Activated CD4-positive, alpha-beta T cell treated with anti-CD3 and anti-CD28 coated beads, Interleukin-2, amount 50 U/mL, for 48 hours (primary cell): ENCODE measurements around the gene XRCC3.
"Not testable (repeated sequence)": the region's sequence is repeated elsewhere in the genome, so short reads cannot be mapped to it uniquely, and the experiment has no call there.

Experiments used
- DNase-seq, 2 experiments: peaks; one replicate each; pipeline ENCODE4 v3.0.0-alpha.2; 2020

XRCC3 gene

GRCh38 chr14:103692159-103692558 lies 23.1 kb downstream of the XRCC3 start:
- DNase-seq: no peak

DNA sequence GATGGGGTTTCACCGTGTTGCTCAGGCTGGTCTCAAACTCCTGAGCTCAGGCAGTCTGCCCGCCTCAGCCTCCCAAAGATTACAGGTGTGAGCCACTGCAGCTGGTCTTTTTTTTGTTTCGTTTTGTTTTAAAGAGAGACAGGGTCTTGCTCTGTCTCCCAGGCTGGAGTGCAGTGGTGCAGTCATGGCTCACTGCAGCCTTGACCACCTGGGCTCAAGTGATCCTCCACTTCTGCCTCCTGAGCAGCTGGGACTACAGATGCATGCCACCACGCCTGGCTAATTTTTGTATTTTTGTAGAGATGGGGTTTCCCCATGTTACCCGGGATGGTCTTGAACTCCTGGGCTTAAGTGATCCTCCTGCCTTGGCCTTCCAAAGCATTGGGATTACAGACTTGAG lies 23.6 kb downstream of the XRCC3 start:
- DNase-seq: not testable (repeated sequence)

DNA sequence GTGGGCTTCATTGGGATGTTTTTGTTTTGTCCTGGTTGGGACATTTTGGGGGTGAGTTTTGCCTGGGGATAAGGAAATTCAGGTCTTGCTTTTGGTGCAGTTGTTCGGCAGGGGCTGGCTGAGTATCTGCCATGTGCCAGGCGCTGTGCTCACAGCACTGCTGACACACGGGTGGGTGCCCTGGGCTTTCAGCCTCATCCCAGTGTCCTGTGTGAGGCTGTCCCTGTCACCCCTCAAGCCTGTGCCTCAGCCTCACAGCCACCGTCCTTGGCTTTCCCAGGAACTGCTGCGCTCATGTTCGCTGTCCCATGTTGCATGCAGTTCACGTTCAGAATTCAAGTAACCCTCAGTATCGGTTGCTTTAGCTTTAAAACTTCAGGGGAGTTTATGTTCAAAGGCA lies 24.9 kb downstream of the XRCC3 start:
- DNase-seq: no peak

- no peak for DNase-seq
Observed at GRCh38 chr14:103688906-103689902, 26.0 kb downstream of the XRCC3 start.

GRCh38 chr14:103688441-103688840 lies 26.8 kb downstream of the XRCC3 start:
- no peak for DNase-seq

- DNase-seq: no peak
Observed at GRCh38 chr14:103687712-103688111, 27.5 kb downstream of the XRCC3 start.

GRCh38 chr14:103686831-103687485 lies 28.3 kb downstream of the XRCC3 start:
- no peak for DNase-seq

DNA sequence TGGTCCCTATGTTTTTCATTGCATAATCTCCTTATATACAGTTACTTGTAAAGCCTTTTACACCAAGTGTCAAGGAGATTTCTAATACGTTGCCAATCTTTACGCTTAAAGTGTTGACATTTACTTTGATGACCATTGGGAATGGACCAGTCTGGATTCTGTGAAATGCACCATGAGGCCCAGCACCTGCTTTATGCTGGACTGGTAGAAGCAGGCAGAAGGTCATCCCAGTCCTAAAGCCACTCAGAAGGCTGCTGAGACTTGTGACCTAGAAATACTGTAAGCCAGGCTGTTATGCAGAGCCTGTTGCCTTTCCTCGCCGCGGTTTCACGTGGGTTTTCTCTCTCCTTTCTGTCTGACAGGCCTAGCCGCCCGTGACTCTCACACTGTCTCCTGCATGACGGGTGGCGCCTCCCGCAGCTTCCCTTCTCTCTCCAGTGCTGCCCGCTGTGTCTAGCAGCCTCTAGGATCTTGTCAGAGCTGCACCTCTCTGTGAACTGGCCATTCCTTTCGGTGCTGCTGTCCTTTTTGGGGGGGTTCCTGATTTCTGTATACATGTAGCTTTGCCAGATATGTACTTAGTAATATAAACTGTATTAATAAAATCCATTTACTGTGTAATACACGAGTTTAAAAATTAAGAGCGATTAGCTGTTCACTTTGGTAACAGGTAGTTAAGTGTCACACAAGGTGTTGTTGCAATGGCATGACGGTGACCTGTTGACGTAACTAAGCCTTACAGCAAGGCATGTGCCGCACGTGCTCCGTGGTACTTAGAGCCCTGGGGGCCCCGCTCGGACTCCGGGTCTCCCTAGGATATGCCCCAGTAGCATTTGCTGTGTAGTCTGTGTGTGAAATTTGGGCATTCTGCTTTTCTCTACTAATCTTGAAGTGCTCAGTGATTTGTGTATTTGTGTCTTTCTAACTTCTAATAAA lies 29.7 kb downstream of the XRCC3 start:
- DNase-seq: no peak

DNA sequence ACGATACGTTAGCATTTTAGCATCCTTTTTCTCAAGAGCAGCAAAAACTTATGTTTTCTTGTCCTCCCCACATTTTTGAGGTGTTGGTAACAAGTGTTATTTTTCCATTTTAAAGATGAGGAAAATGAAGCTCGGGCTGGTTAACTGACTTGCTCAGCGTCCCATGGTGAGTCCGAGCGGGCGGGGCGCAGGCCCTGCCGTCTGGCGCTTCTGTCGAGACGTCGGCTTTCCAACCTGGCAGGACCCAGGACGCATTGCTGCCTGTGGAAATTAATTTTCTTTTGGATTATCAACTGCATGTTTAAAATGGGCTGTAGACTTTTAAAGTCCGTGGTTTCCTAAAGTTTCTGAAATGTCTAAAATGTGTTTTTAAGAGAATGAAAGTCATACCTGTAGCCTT lies 30.4 kb downstream of the XRCC3 start:
- no peak for DNase-seq

DNA sequence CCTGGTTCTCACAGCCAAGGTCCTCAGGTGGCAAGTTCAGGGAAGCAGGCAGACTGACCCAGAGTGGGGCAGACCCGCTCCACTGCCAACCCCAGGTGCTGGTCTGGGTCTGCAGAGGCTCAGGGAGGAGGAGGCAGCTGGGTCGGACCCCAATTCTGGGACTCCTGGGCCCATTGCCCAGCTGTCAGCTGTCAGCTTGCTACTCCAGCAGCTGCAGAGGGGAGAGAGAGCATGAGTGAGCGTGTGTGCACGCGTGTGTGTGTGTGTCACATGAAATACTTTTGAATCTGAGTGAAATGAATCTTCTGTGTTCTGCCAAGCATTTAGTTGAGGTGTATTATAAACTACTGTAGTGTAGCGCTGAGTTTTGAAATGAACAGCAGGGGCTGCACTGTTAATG lies 30.8 kb downstream of the XRCC3 start:
- no peak for DNase-seq

DNA sequence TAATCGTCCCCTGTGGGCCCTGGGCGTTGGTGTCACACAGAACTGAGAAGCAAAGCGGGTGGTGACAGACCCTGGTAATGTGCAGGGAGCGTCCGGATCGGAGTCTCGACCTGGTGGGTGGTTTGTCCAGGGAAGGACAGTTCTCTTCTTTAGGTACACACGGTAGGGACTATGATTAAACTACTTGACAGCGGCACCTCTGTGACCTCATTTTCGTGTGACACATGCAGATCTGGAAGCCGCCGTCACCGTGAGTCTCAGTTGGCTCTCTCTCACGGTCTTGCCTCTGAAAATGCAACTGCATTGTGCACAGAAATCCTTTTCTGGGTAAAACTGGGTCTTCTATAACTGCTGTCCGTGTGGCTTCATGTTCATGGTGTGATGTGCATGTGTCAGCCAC lies 32.1 kb downstream of the XRCC3 start:
- DNase-seq: no peak

DNA sequence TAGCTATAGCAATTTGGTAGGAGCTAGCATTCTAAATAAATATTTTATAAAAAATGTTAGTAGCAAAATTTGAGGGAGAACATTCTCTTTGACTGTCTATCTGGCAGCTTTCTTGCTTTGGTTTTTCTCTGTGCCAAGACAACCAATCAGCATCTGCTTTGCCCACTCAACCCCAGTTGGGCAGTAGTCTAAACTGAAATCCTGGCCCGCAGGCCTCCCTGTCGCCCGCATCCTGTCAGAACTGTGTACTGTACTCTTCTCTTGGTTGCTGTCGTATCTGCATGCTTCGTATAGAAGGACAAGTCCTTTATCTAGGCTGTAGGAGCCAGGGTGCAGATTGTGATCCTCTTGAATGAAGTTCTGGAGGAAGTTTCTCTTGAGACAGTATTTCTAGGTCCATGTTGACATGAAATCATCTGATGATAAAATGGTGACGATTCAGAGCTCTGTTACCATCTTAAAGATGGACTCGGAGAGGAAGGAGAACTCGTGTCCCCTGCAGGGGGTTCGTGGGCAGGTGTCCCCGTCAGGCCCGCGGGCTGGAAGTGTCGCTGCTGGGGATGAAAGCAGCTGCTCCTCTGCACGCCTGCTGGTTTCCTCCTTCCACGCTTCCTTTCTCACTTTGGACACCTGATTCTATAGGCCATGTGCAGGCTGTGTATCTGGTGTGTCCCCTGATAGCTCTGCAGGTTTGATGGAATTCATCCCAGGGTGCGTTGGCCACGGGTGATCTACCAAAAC lies 34.6 kb downstream of the XRCC3 start:
- DNase-seq: no peak

- DNase-seq: peak; percentile 39 to 52
Observed at GRCh38 chr14:103679351-103679750, 35.9 kb downstream of the XRCC3 start.

DNA sequence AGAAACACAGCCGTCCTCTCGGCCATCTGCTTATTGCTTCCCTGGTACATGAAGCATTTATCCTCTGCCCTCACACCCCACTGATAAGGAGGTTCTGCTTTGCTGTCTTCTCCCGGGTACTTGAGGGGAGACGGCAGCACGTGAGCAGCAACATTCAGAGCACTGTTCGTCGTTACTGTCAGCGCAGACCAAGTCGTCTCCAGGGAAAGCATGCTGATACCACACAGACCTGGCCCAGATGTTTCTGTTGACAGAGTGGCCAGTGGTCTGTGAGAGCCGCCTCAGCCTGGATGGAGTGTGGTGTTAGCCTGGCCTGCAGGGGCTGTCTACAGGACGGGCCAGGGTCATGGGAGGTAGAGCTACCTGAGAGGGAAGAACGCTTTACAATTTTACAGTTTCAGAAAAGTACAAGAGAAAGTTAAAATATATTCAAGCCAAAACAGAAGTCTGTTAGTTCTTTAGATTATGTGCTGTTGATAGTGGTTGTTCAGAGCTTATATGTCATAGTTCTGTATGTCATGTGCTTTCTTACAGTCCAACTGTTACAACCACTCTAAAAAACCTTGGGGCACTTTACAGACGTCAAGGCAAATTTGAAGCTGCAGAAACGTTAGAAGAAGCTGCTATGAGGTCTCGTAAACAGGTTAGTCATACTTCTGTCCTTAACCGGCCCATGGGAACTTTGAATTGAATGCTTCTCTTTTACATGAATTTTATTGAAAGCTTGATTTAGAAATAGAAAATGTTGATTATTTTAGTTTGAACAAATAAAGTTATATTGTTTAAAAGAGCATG lies 38.2 kb downstream of the XRCC3 start:
- no peak for DNase-seq

GRCh38 chr14:103675957-103676356 lies 39.3 kb downstream of the XRCC3 start:
- DNase-seq: no peak

GRCh38 chr14:103671911-103672310 lies 43.3 kb downstream of the XRCC3 start:
- DNase-seq: no peak

DNA sequence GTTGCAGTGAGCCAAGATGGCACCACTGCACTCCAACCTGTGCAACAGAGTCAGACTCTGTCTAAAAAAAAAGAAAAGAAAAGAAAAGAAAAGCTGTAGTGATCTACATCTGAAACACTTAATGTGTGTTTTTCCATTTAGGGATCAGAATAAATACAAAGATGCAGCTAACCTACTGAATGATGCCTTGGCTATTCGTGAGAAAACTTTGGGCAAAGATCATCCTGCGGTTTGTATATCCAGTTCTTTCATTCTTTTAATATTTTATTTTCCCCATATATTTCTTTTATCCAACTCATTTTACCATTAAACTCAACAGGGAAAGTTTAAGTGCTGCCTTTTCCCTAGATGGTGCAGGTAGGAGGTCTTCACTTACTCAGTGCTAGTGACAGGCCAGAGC lies 45.9 kb downstream of the XRCC3 start:
- no peak for DNase-seq

DNA sequence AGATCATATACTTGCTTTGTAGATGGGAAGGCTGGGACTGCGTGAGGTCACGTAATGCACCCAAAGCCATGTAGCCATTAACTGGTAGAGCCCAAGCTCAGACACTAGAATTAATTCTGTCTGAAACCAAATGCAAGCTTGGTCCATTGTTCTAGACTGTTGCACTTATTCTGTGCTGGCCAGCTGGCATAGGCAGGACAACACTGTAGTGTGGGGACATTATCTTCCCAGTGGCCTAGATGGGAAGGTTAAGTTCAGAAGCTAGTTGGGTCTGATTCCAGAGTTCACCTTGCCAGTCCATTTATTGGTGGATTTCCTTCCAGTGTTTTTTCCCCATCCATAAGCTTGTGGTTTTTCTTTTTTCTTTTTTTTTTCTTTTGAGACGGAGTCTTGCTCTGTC lies 47.1 kb downstream of the XRCC3 start:
- no peak for DNase-seq

DNA sequence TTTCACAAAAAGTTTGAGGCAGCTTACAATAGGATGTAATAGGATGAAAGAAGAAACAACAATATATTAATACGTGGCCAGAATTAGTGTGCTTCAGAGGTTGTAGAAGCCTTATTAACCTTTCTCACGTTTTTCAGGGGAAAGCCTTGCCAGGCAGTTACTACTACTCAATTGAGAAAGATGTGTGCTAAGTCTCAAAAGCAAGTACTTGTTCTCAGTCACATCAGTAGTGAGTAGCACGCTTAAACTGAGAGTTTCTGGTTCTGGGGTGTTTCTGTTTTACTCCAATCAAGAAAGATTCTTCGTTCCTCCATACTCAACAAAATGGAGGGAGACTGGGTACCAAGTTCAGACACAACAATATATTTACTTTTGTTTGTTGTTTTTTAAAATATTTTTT lies 47.6 kb downstream of the XRCC3 start:
- no peak for DNase-seq

DNA sequence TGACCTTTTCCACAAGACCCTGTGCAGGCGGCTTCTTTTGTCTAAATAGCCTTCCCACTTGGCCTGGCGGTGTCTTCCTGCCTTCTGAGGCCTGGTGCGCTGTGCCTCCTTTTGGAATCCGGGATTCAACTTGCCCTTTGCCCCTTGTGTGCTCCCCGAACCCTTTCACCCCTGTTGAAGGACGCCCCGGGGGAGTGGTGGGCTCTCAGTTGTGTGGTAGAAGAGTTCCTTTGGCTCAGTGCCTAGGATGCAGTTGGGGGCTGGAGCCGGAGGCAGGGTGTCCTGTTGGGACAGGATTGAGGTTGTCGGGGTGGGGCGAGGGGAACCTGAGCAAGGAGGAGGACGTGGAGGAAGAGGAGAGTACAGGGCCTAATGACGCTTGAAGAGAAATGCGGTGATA lies 51.7 kb downstream of the XRCC3 start:
- DNase-seq: no peak

- no peak for DNase-seq
Observed at GRCh38 chr14:103662591-103662990, 52.7 kb downstream of the XRCC3 start.

GRCh38 chr14:103662029-103662428 lies 53.2 kb downstream of the XRCC3 start:
- no peak for DNase-seq
